ENCODE results near the gene TOP3B. TPM values are rescaled to one million over a fixed set of nuclear protein-coding genes. Genes with fewer than 3 reads are reported as not detected.

Gene TOP3B
- total and polyA plus RNA-seq, 9 of the 15 experiments (the other 6 are each of a cell fraction or from before 2014, with no cell fraction given): 3.0 to 188 (median 112) TPM

GRCh38 chr22:22003233-22003632 lies 20.6 kb upstream of the TOP3B start:
- Histone ChIP-seq H3K9me3 (replicated peaks; ENCODE audit: control insufficient read depth, insufficient read depth, low read depth, low read length) (no peaks in the 10 kb centered on the region), H3K27ac (ENCODE audit: extremely low read depth, low read depth, low read length) (no peak overlapping the region), H3K4me1 (replicated peaks in 1 of 2; ENCODE audit: control insufficient read depth in 2 of 2, insufficient read depth in 2 of 2, low read length in 2 of 2) (peaks cover 11 to 25% of the 10 kb centered on the region in 2 experiments), H3K4me2 (ENCODE audit: insufficient read depth, low read length) (no peak overlapping the region), H3K79me2 (ENCODE audit: control insufficient read depth, insufficient read depth, low read length) (no peaks in the 10 kb centered on the region), H3K36me3 (ENCODE audit: control insufficient read depth, insufficient read depth, low read length) (no peaks in the 10 kb centered on the region), H4K20me1 (replicated peaks; ENCODE audit: control insufficient read depth, insufficient read depth, low read length) (no peaks in the 10 kb centered on the region), H3K9ac (ENCODE audit: insufficient read depth in 1 of 2, low read depth in 2 of 2, low read length in 2 of 2) (no peak overlapping the region), H3K4me3 (no peak overlapping the region), H3K27me3 (ENCODE audit: control insufficient read depth in 2 of 2, insufficient read depth in 2 of 2, low read length in 2 of 2) (peaks cover 3 to 12% of the 10 kb centered on the region in 2 experiments; a peak in 4 of 5 replicates), H3K9me1 (ENCODE audit: control insufficient read depth, insufficient read depth, low read length) (no peaks in the 10 kb centered on the region), H2AFZ (ENCODE audit: low read depth, low read length) (peak overlapping the region; percentile 1; the same call in 1 of the 2 replicates)
- in situ Hi-C loops (cut with MboI) (no loop called here), intact Hi-C loops (cut with micrococcal nuclease) (no loop called here)
- no TSS peak for BruUV-seq (replicated peaks)
- DNase-seq (ENCODE audit: extremely low read depth in 1 of 4, low spot score in 3 of 4): no peak
- WGBS (ENCODE audit: insufficient coverage, low coverage, missing lambda C conversion rate): 9% methylated on average over 3 of the region's 3 CpGs
- peak; percentile 2; the same call in 2 of the 3 replicates for ATAC-seq
- no peak for FAIRE-seq
- POLR2A ChIA-PET: interaction anchor here (1.1 to 10.2 kb wide), 10 partner anchors 13 to 153 kb away, joined by 3 to 176 read pairs (median 7); partner anchors contain the start of gene TOP3B
- CTCF ChIA-PET (ENCODE audit: low intra/inter-chr PET ratio): no interaction called here
- TF ChIP-seq KAT2B (IDR thresholded peaks at IDR 0.05; ENCODE audit: low read depth, low read length) (no peak), ZNF696 (CRISPR knock-in tag; conservative IDR thresholded peaks at IDR 0.05) (no peak), RBM17 (IDR thresholded peaks at IDR 0.05; ENCODE audit: borderline replicate concordance, low read depth, low read length) (no peak), OTX1 (CRISPR knock-in tag; IDR thresholded peaks at IDR 0.05) (no peak), SRSF1 (IDR thresholded peaks at IDR 0.05; ENCODE audit: low read depth, low read length) (no peak), FOXK1 (CRISPR knock-in tag; IDR thresholded peaks at IDR 0.05; ENCODE audit: borderline replicate concordance) (no peak), ZNF12 (CRISPR knock-in tag; IDR thresholded peaks at IDR 0.05) (no peak), FOXA3 (CRISPR knock-in tag; conservative IDR thresholded peaks at IDR 0.05 in 1 of 2, IDR thresholded peaks at IDR 0.05 in 1 of 2) (0 out of 4 replicates have a peak, but pooled peaks of 1 of the 2 experiments have one; percentile 65), MLX (CRISPR knock-in tag; conservative IDR thresholded peaks at IDR 0.05) (peak in 1 of 2 experiments; percentile 84; a peak in 1 of 4 replicates), HDAC6 (IDR thresholded peaks at IDR 0.05; ENCODE audit: low read depth, low read length) (no peak)
- TF ChIP-seq, protein P1, sequence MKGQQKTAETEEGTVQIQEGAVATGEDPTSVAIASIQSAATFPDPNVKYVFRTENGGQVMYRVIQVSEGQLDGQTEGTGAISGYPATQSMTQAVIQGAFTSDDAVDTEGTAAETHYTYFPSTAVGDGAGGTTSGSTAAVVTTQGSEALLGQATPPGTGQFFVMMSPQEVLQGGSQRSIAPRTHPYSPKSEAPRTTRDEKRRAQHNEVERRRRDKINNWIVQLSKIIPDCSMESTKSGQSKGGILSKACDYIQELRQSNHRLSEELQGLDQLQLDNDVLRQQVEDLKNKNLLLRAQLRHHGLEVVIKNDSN (CRISPR knock-in tag; IDR thresholded peaks at IDR 0.05): 0 out of 2 replicates have a peak, but pooled peaks have one; percentile 29
- TF ChIP-seq, protein P2, sequence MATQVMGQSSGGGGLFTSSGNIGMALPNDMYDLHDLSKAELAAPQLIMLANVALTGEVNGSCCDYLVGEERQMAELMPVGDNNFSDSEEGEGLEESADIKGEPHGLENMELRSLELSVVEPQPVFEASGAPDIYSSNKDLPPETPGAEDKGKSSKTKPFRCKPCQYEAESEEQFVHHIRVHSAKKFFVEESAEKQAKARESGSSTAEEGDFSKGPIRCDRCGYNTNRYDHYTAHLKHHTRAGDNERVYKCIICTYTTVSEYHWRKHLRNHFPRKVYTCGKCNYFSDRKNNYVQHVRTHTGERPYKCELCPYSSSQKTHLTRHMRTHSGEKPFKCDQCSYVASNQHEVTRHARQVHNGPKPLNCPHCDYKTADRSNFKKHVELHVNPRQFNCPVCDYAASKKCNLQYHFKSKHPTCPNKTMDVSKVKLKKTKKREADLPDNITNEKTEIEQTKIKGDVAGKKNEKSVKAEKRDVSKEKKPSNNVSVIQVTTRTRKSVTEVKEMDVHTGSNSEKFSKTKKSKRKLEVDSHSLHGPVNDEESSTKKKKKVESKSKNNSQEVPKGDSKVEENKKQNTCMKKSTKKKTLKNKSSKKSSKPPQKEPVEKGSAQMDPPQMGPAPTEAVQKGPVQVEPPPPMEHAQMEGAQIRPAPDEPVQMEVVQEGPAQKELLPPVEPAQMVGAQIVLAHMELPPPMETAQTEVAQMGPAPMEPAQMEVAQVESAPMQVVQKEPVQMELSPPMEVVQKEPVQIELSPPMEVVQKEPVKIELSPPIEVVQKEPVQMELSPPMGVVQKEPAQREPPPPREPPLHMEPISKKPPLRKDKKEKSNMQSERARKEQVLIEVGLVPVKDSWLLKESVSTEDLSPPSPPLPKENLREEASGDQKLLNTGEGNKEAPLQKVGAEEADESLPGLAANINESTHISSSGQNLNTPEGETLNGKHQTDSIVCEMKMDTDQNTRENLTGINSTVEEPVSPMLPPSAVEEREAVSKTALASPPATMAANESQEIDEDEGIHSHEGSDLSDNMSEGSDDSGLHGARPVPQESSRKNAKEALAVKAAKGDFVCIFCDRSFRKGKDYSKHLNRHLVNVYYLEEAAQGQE (IDR thresholded peaks at IDR 0.05; ENCODE audit: borderline replicate concordance): no peak
- TF ChIP-seq, protein P2 (CRISPR knock-in tag; IDR thresholded peaks at IDR 0.05; ENCODE audit: low read depth): no peak
